Hepatocyte (in vitro differentiated cells): Measurements from ENCODE around the gene RNASE7.

ENCODE experiments used
- EZH2 ChIP-seq: fragments of 200-600 bp; sonication (generic); IDR thresholded peaks from 2 replicates; pipeline ENCODE4 v1.6.1; 2016; ENCODE audit warnings: antibody characterized with exemption, mild to moderate bottlenecking, borderline replicate concordance
- TF ChIP-seq, protein P1 (sequence below): fragments of 200-600 bp; sonication (generic); IDR thresholded peaks from 2 replicates; pipeline ENCODE4 v1.5.1; 2016; ENCODE audit warnings: antibody characterized with exemption, mild to moderate bottlenecking; ENCODE audit not compliant: poor library complexity

GRCh38 chr14:21034707-21035106 is 7.5 kb upstream of the RNASE7 start, which contains the start of gene RNASE13:
- TF ChIP-seq, protein P1, sequence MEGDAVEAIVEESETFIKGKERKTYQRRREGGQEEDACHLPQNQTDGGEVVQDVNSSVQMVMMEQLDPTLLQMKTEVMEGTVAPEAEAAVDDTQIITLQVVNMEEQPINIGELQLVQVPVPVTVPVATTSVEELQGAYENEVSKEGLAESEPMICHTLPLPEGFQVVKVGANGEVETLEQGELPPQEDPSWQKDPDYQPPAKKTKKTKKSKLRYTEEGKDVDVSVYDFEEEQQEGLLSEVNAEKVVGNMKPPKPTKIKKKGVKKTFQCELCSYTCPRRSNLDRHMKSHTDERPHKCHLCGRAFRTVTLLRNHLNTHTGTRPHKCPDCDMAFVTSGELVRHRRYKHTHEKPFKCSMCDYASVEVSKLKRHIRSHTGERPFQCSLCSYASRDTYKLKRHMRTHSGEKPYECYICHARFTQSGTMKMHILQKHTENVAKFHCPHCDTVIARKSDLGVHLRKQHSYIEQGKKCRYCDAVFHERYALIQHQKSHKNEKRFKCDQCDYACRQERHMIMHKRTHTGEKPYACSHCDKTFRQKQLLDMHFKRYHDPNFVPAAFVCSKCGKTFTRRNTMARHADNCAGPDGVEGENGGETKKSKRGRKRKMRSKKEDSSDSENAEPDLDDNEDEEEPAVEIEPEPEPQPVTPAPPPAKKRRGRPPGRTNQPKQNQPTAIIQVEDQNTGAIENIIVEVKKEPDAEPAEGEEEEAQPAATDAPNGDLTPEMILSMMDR = no peak
- no peak for TF ChIP-seq EZH2
